Pulmonary artery endothelial cell (primary cell): ENCODE measurements around the gene ROBO1. TPM values are rescaled to one million over a fixed set of nuclear protein-coding genes. Genes with fewer than 3 reads are reported as not detected.
"Not testable (repeated sequence)": the region's sequence is repeated elsewhere in the genome, so short reads cannot be mapped to it uniquely, and the experiment has no call there.

ENCODE experiments used
- DNase-seq: peaks from one replicate; pipeline ENCODE4 v3.0.0-alpha.2; 2011; ENCODE audit warnings: low read depth, low spot score
- total RNA-seq: library from RNA; depleted of rRNA; stranded (reverse); fragments of >200 nt; gene quantifications from 2 replicates; pipeline ENCODE4 v1.2.3, GENCODE V29; 2014

The ROBO1 gene
- total RNA-seq, 1 donor from 2014 or later = 26.4 TPM

DNA sequence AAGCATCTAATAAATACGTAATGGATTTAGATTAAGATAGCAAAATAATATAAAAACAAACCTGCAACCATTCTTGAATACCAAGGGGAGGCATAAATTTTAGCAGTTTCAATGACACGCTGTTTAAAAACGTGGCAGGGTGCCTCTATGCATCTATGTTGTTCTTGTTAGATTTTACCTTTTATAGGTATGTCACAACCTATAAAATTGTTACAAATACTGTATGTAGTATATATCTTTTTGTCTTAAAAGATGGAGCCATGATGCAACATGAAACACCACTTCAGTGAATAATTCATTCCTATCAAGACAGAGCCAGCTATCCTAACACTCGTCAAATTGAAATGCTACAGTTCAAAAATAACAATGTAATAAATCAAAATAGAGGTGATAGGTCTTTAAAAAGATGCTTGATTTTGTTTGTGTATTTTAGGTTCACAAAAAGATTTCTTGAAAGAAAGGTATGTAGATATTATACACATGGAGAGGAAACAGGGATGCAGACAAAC, 1059.2 kb downstream of the ROBO1 start:
- no peak for DNase-seq

DNA sequence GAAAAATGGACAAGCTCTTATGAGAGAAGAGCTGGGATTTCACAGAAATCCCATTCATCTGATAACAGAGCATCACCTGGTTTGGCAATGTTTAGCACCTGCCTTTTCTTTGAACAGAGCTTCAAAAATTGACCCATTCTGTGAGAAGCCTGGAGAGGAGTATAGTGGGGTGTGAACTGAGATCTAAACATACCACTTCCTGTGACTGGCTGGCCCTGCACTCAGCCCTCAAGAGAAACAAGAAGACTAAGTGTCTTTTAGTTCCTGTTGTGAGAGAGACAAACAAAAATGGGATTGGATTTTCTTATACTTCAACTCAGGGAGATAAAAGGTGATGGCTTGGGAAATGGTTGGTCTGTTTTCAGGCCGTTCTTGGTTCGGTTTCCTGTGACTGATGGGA, 1060.2 kb downstream of the ROBO1 start:
- DNase-seq = no peak

DNA sequence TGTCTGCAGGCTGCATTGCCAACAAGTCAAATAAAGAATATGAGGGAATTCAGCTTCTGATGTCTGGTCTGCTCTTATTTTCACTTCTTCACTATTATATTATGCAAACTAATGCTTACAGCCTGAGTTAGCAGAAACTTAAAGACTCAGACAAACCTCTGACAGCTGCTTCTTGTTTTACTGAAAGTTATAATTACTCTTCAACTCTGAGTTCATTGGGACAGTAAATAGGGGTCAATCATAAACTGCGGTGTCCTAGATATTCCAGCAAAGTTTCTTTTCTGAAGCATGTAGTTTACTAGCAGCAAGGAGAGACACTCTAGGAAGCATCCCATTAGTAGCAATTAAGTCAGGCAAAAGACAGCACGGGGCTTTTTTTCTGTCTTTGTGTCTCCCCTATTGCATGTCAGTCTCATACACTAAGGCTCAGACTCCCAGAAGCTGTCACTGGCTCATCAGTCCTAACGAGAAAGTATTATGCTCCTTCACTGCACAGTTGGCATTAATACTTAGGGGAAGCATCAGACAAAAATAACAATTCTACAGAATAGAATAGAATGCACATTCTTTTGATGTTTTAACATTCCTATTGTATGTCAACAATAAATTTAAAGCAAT, 1060.8 kb downstream of the ROBO1 start:
- DNase-seq = no peak

DNA sequence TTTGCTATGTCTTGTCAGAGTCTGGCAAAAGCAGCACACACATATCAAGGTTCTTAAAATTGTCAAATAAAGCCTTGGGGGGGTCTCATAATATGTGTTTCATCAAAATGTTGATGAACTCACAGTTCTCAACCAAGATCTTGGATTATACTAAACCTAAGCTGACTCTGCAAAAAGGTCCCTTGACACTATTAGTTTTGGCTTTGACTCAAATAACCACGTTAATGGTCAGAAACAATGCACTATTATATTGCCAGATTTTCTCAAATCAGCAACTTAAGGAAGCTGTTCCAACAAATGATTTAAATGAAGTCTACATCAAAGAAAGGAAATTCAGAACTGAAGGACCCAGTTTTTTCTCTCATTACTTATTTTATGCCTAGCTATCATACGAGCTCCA, 1063.9 kb downstream of the ROBO1 start:
- peak; percentile 27 for DNase-seq

DNA sequence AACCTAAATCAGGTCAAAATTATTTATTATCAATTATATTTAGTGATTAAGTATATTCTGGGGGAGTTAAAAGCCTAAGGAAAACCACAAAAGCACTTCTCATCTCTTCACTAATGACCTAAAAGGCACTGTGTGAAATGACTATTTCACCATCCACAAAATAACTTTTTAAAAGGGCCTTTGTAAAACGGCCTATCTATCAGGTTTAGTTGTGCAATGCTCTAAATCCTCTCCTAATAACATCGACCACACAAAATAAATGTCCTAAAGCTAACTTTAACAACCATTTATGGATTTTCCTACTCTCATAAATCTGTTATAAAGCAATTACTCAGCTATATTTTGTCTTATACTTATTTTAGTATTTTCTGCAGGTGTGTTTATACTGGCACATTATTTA, 1066.3 kb downstream of the ROBO1 start:
- no peak for DNase-seq

DNA sequence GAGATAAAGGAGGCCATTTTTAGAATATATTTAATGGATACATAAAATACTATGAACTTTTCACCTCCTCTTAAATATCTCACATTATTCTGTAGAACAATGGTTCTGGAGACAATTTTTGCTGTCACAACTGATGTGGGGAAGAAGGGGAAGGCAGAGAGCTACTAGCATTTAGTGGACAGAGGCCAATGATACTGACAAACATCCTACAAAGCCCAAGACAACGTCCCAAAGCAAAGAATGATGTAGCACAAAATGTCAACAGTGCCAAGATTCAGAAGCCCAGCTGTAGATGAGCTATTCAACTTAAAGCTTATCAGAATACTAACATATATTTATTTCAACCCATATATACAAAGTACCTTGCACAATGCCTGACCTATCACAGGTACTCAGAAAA, 1069.4 kb downstream of the ROBO1 start:
- no peak for DNase-seq

DNA sequence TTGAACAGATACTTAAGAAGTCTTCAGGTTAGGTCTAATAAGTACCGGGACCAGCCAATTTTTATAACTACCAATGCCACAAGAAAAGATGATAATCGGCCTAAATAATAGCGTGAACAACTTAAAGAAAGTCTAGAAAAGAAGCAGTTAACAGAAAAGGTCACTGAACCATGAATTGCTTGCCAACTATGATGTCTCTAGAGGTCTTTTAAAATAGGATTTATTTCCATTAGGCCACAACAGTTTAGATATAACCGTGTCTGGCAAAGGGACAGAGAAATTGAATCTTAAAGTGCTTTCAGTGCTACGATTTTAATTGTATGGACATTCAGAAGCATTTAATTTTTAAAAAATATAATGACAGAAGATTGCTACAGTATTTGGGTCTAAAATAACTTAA, 1070.4 kb downstream of the ROBO1 start:
- DNase-seq = no peak

DNA sequence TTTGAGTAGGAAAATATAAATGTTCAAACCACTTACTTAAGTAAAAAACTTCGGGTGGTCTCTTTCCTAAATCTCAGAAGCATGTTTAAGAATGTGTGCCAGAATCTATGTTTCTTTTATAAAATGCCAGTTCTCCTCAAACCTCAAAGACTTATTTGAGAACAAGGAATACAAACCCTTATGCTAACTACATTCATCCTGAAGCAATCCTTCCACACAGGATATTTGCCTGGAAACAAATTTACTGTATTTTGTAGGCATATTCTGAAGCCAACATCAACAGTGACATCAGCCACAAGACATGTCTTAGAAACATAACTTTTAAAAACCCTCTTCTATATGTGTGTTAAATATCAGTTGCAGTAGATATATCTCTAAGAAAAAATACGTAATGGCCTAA, 1077.0 kb downstream of the ROBO1 start:
- DNase-seq = no peak

DNA sequence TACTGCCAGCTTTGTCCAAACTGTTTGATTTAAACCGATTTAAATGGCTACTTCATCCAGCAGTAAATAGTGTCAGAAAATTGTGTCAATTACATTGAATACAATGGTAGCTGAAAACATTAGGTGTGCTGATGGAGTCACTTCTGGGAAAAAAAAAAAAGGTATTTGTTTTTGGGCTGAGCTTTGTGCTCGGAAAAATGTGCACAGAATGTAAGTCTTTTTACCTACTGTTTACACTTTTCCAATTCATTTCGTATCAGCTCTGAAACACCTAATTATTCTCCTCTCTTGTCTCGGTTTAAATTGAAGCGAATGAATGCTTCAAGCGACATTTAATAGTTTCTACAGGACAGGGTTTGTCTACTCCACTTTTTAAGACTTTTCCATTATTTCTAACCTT, 1078.4 kb downstream of the ROBO1 start:
- no peak for DNase-seq

DNA sequence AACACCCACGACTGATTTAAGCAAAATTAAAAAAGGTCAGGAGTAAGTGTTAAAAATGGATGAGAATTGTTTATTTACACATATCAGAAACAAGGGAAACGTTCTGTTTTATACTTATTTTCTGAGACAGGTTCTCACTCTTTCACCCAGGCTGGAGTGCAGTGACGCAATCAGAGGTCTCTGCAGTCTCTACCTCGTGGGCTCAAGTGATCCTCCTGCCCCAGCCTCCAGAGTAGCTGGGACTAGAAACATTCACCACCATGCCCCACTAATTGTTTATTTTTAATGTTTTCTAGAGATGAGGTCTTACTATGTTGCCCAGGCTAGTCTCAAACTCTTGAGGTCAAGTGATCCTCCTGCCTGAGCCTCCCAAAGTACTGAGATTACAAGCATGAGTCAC, 1080.3 kb downstream of the ROBO1 start:
- DNase-seq = no peak

DNA sequence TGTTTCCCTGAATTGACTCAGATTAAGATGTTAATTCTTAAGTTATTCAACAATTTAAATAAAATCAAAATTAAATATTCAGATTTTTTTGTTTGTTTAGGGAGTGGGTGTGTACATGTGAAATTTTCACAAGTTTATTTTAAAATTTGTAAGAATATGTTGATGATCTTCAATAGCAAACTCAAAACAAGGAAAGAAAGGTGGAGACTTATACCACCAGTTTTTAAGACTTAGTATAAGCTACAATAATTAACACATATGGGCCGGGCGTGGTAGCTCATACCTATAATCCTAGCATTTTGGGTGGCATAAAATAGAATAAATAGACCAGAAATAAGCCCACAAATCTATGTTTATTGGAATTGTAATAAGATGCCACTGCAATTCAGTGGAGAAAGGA, 1084.5 kb downstream of the ROBO1 start:
- no peak for DNase-seq

DNA sequence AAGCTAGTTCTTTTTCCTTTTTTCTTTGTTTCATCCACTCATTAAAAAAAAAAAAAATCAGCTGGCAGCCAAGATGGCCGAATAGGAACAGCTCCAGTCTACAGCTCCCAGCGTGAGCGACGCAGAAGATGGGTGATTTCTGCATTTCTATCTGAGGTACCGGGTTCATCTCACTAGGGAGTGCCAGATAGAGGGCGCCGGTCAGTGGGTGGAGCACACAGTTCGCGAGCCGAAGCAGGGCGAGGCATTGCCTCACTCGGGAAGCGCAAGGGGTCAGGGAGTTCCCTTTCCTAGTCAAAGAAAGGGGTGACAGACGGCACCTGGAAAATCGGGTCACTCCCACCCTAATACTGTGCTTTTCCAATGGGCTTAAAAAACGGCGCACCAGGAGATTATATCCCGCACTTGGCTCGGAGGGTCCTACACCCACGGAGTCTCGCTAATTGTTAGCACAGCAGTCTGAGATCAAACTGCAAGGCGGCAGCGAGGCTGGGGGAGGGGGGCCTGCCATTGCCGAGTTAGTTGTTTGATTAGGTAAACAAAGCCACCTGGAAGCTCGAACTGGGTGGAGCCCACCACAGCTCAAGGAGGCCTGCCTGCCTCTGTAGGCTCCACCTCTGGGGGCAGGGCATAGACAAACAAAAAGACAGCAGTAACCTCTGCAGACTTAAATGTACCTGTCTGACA, 1092.5 kb downstream of the ROBO1 start:
- not testable (repeated sequence) for DNase-seq

DNA sequence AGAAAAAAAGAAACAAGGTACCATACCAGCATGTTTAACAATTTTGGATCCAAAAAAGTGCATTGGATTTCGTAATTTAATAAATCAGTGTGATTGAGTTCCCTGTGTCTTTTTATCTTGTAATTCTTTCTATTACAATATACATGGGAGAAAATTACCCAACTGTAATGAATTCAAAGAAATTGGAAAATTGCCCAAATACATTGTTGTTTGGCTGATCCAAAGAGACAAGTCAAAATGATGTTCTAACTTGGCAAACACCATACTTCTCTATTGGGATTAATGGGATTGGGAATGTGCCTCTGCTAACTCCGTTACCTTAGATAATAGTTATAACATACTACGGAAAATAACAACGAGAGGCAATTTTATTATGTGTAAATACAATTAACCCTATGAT, 1097.1 kb downstream of the ROBO1 start:
- DNase-seq = no peak

DNA sequence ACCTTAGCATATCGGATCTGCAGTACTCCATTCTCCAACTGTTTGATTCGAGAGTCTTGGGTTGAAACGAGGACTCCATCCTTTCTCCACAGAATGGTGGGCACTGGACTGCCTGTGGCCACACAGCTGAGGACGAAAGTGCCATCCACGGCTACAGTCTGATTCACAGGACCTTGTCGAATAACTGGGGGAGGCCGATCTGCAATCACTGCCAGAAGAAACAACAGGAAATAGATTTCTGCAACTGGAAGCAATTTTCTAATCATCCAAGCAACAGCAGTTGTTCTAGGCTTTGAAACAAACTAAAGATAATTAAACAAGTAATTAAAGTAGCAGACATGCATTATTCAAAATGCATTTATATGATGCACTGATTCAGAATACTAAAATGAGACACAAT, 1097.7 kb downstream of the ROBO1 start:
- DNase-seq = no peak

DNA sequence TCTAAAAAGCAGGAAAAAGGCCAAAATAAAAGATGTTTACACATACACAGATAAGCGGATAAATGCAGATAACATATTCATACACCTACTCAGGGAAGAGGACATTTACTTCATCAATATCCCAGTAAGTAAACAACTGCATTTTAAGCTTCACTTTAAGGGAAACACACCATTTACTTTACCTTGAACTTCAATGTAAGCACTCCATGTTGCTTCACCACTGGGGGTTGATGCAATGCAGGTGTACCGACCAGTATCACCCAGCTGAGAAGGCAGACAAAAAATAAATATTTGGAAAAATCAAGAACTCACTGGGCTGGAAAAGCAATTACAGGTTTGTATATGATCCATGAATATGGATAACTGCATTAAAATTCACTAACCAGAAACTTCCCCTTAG, 1099.5 kb downstream of the ROBO1 start:
- DNase-seq = no peak

DNA sequence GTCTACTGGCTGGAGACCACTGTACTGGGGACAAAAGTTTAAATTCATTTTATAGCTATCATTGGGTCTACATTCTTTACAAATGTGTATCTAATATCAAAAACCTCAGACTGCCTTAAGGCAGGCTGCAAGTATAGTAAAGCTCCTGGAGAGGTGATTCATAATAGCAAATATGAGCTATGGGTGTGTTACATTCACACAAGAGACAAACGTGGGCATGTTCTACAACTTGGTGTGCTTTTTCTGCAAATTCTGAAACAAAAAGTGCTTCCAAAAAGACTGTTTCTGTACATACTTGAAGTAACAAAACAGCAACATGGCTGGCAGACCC, 1101.4 kb downstream of the ROBO1 start:
- DNase-seq = no peak

DNA sequence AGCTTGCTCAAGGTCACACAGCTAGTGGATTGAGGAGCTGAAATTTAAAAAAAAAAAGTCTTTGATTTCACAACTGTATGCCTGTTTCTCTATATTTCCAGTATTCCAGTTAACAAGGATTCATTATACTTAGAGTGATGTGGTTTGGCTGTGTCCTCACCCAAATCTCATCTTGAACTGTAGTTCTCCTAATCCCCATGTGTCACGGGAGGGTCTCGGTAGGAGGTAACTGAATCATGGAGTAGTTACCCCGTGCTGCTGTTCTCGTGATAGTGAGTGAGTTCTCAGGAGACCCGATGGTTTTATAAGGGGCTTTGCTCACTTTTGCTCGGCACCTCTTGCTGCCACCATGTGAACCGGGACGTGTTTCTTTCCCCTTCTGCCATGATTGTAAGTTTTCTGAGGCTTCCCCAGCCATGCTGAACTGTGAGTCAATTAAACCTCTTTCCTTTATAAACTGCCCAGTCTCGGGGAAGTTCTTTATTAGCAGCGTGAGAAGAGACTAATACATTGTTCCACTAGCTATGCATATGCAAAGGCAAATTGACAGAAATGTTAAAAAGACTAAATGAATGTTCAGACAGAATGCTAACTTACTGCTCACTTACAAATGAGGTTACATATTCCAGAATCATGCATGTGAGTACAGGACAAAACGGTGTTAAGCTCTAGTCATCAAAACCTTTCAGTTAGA, 1101.9 kb downstream of the ROBO1 start:
- DNase-seq = no peak

DNA sequence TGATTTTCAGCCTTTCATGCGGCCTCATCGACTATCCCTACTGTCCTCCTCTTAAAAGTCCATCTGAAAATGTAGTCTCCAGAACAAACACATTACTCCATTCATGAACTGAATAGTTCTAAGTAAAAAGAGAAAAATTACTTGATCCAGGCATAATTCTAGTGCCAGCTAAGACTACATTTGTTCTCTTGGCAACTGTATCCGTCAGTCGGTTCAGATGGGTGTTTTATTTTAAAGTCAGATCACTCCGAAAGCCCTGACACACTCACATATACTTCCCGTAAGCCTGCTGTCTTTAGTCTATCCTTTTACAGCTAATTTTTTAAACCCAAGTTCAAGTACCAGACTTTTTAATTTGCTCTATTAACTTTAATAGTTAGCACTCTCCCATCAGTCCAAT, 1102.7 kb downstream of the ROBO1 start:
- DNase-seq = no peak

DNA sequence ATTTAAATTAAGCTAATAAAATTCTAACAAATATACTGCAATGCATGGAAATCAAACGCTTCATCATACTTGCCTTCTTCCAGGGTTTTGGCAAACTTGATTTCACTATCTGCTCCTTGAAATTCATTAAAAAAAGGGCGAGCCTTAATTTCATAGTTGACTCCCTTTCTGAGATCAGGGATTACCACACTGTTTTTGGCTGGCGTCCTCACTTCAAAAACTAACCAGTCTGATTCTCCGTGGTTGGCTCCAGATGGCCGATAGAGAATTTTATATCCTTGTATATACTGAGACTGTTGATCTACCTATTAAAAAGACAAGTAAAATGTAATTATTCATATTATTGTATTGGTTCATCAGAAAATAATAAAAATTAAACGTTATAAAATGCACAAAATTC, 1106.8 kb downstream of the ROBO1 start:
- DNase-seq = no peak

DNA sequence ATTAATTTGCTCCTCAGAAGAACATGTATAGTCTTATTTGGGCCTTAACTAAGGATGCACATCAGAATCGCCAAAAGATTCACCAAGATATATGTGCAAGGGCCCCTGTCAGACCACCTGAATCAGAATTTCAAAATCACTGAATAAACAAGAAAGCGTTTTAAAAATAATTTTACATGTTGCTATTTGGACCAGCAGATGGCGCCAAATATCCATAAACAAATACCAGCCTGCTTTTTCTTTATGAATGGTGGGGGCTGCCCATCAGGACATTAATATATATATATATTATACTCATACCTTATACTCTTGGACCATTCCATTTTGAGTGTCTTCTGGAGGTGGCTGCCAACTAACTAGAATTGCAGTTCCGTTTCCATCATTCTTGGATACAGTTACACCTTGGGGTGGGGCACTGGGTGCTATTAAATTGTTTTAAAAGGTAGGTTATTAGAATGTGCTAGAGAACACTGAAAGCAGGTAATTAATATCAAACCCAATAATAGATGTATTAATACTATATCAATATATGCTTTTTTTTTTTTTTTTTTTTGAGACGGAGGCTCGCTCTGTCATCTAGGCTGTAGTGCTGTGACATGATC, 1108.3 kb downstream of the ROBO1 start:
- peak; percentile 8 for DNase-seq

DNA sequence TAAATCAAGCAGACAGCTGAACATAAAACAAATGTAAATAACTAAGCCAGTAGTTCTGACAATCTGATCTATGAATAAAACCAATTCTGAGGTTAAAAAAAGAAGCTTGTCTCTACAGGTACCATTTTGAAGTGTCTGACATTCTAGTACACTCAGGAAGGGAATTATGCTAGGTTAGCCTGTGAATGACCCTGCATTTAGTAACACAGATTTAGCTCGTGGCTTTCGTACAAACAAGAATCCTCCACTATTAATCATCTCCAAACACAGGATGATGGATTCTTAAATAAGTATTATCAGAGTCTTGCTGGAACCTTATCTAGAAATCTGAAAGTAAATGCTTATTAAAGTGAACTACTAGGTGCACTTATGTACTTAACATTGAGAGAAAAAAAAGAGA, 1120.1 kb downstream of the ROBO1 start:
- DNase-seq = no peak

DNA sequence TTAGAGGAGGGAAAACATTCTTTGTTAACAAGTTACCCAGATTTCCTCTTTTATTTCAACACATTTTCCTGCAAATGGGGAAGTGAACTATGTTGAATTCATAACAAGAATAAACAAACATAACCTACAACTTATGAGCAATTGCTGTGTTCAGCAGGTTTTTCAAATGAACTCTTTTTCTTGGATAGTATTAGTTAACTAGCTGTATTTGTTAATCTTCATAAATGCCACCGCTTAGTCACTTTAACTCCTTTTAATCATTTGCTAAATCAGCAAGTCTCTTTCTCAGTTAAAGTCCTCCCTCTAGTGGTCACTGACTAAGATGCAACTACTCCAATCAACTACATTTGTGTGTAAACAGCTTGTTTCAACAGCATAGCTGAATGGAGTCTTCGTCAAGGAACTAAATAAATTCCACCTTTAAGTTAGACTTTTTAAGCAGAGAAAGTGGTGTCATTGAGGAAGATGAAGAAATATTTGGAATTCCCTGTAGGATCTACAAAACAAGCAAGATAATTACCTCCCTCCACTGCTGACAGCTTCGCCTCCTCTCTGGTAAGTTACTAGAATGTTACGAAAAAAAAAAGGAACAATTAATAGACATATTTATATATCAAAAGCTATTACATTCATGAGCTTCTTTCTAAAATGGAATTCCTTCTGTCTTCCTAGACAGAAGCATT, 1122.0 kb downstream of the ROBO1 start:
- peak; percentile 44 for DNase-seq
